HG02938 (cell line): ENCODE results near the gene TLR5.
"Not testable (repeated sequence)": the region's sequence is repeated elsewhere in the genome, so short reads cannot be mapped to it uniquely, and the experiment has no call there.

ENCODE experiments used
- ATAC-seq: cut with Tn5 transposase; IDR thresholded peaks from one replicate; pipeline ENCODE4 v1.9.1; 2021; ENCODE audit warnings: mild to moderate bottlenecking, moderate library complexity; ENCODE audit not compliant: unreplicated experiment

The TLR5 gene, protein sequence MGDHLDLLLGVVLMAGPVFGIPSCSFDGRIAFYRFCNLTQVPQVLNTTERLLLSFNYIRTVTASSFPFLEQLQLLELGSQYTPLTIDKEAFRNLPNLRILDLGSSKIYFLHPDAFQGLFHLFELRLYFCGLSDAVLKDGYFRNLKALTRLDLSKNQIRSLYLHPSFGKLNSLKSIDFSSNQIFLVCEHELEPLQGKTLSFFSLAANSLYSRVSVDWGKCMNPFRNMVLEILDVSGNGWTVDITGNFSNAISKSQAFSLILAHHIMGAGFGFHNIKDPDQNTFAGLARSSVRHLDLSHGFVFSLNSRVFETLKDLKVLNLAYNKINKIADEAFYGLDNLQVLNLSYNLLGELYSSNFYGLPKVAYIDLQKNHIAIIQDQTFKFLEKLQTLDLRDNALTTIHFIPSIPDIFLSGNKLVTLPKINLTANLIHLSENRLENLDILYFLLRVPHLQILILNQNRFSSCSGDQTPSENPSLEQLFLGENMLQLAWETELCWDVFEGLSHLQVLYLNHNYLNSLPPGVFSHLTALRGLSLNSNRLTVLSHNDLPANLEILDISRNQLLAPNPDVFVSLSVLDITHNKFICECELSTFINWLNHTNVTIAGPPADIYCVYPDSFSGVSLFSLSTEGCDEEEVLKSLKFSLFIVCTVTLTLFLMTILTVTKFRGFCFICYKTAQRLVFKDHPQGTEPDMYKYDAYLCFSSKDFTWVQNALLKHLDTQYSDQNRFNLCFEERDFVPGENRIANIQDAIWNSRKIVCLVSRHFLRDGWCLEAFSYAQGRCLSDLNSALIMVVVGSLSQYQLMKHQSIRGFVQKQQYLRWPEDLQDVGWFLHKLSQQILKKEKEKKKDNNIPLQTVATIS

GRCh38 chr1:223142795-223143536 lies at the start of gene TLR5:
Gene TLR5, minus strand, starts transcription at chr1:223143248. Its CDS starts 30,217 bp downstream, at chr1:223113031.
- peak; percentile 69 for ATAC-seq

DNA sequence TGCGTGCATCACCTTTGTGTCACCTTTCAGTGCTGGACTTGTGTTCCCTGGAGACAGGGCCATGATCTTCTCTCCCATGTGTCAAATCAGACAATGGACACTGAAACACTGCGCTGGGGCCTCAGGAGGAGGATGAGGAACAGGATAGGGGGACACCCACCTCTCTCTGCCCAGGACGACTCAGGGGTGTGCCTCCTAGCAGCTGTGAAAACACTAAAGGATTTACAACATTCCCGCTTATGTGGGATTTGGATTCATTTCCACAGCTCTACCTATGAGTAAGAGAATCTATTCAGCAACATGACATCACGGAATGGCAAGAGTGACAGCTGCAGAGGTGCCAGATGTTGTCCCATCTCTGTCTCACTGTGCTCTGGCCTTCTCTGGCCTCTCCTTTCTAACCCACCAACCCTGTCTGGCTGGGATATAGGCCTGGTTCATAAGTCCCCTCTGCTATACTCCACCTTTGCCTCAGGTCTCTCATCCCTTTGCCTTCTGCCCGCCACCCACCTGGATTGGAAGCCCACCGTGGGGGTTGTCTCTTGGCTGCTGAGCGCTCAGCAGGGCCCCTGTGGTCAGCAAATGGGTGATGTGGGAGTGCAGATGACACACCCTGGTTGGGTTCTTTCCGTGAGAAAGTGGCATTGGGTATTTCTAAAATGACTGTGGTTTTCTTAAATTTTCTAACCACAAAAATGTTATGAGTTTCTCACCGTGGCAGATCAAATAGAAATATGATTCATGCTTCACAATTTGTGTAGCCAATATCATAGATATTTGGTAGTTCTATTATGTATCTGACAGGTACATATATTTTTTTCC lies 47.1 kb upstream of the TLR5 start:
- ATAC-seq: peak; percentile 54

DNA sequence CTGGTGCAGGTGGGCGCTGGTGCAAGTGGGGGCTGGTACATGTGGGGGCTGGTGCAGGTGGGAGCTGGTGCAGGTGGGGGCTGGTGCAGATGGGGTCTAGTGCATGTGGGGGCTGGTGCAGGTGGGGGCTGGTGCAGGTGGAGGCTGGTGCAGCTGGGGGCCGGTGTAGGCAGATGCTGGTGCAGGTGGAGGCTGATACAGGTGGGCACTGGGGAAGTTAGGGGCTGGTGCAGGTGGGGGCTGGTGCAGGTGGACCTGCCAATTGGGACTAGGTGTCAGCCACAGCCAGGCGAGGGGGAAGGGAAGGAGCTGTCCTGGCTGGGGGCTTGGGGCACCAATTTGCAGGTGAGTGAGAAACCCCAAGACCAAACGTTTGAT lies 46.5 kb upstream of the TLR5 start:
- no peak for ATAC-seq

DNA sequence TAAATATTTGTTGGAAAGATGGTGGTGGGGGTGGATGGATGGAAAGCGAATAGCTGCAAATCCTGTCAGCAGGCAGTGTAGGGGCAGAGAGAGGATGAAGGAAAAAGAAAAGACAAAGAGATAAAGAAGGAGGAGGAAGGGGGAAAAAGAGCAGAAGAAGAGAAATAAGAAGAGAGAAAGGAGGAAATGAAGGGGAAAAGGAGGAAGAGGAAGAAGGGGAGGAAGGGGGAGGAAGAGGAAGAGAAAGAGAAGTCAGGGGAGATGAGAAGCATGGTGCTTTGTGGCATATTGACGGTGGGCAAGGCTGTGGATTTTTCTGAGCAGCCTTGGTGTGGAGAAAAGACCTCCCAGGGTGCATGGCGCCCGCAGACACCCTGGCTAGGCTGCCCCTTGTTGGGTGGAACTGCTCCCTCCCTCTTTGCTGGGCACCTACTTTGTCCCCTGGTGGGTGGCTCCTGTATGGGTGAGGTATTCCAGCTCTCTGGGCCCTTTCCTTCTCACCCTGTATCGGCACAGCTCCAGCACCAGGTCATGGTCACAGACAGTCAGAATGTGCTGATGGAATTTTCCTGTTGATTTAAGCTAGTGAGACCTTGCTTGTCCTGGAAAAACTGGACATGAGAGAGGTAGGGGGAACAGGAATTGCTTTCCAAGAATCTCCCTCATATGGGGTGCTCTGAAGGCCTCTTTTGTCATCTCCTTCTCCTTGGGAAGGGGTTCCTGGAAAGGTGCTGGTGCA lies 45.7 kb upstream of the TLR5 start:
- ATAC-seq: no peak

- no peak for ATAC-seq
These were observed 43.8 kb upstream of the TLR5 start for GRCh38 chr1:223186800-223187199.

- no peak for ATAC-seq
These were observed 40.3 kb upstream of the TLR5 start for GRCh38 chr1:223183268-223183862.

GRCh38 chr1:223180731-223181321 lies 37.8 kb upstream of the TLR5 start:
- no peak for ATAC-seq

GRCh38 chr1:223179786-223180185 lies 36.7 kb upstream of the TLR5 start:
- no peak for ATAC-seq

GRCh38 chr1:223179280-223179679 lies 36.2 kb upstream of the TLR5 start:
- ATAC-seq: no peak

DNA sequence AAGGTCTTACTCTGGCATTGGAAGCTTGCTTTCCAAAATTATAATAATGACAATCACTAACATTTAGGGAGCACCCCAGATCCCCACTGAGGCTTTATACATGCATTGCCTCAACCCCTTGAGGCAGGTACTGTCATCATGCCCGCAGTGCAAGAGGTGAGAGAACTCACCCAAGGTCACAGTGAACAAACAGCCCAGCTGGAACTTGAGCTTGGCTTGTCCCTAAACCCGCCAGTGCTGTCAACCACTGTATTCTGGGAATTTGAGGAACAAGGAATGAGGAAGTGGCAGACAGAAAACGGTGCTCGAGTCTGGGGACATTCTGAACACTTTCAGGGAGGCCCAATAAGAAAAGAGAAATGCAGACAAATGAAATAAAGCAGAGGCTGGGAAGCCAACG lies 34.6 kb upstream of the TLR5 start:
- ATAC-seq: no peak

GRCh38 chr1:223176437-223176836 lies 33.4 kb upstream of the TLR5 start:
- ATAC-seq: no peak

DNA sequence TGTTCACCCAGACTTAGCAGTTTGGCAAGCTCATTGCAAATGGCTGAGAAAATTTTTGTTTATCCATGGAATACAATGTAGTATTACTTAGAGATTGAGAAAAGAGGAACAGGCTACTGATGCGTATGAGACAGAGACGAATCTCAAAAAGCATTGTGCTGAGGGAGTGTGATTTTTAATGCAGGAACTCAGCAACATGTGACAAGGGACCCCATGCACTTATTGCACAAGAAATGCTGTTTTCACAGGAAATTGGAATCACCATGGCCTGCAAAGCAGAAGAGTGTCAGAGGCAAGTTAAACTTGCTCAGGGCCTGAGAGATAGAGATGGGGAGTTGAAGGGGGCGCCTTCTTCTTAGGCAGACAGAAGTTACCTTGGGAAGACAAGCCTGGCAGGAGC lies 32.6 kb upstream of the TLR5 start:
- no peak for ATAC-seq

GRCh38 chr1:223175032-223175431 lies 32.0 kb upstream of the TLR5 start:
- ATAC-seq: no peak

DNA sequence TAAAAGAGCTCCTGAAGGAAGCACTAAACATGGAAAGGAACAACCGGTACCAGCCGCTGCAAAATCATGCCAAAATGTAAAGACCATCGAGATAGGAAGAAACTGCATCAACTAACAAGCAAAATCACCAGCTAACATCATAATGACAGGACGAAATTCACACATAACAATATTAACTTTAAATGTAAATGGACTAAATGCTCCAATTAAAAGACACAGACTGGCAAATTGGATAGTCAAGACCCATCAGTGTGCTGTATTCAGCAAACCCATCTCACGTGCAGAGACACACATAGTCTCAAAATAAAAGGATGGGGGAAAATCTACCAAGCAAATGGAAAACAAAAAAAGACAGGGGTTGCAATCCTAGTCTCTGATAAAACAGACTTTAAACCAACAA lies 26.4 kb upstream of the TLR5 start:
- ATAC-seq: not testable (repeated sequence)

- ATAC-seq: no peak
These were observed 18.3 kb upstream of the TLR5 start for GRCh38 chr1:223161321-223161720.

GRCh38 chr1:223156343-223156742 lies 13.3 kb upstream of the TLR5 start:
- no peak for ATAC-seq

- ATAC-seq: no peak
These were observed 12.1 kb upstream of the TLR5 start for GRCh38 chr1:223155153-223155552.

DNA sequence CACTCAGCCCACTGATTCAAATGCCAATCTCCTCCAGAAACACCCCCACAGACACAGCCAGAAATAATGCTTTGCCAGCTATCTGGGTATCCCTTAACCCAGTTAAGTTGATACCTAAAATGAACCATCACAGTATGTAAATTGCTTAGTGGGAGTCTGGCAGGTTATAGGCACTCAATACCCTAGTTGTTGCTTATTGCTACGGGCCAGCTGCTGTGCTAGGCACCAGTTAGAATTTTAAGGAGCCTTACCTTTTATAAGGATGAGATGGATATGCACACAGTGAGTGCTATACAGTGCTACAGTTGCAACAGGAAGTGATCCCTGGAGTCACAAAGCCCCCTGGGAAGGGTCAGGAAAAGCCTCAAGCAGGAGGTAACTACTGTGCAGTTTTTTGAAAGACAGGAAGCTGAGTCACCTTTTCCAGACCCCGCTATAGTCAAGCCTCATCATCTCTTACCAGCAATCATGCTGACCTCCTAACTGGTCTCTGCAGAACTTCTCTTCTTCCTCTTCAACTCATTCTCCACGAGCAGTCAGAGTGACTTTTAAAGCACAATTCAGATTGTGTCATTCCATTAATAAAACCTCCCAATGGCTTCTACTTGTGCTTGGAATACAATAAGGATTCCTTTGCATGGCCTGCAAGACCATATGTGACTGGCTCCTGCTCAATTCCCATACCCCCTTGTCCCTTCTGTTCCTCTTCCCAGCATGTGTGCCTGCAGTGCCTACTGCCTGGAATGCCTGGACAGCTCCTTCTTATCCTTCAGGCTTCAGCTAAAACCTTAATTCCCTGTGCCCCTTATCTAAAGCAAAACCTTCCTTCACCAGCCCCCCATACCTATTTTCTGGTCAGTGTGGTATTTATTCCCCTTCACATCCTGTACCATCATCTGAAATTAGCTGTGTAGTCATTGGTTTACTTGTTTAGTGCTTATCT lies 10.4 kb upstream of the TLR5 start:
- ATAC-seq: no peak
